Ovary (tissue), 3 donors: Measurements from ENCODE around the gene PDE3B.

Experiments used
- EP300 ChIP-seq: sonication (generic); formaldehyde crosslinking; IDR thresholded peaks from one replicate; pipeline ENCODE4 v1.6.1; 2017; ENCODE audit warnings: antibody characterized with exemption
- POLR2A ChIP-seq: fragments of 450-650 bp; IDR thresholded peaks from one replicate; pipeline ENCODE4 v1.6.1; 2017; ENCODE audit warnings: antibody characterized with exemption, mild to moderate bottlenecking, moderate library complexity
- TF ChIP-seq, protein P1 (sequence below), 3 donors: fragments of 450-650 bp in 2 of 3; fragments of 200-600 bp in 1 of 3; IDR thresholded peaks; one replicate each; pipeline versions ENCODE4 v1.5.1 to v1.8.0; 2016 to 2022; ENCODE audit warnings: antibody characterized with exemption in 3 of 3, mild to moderate bottlenecking in 1 of 3
- donor health status: DM: no; HTN: no; CAD: no.

DNA sequence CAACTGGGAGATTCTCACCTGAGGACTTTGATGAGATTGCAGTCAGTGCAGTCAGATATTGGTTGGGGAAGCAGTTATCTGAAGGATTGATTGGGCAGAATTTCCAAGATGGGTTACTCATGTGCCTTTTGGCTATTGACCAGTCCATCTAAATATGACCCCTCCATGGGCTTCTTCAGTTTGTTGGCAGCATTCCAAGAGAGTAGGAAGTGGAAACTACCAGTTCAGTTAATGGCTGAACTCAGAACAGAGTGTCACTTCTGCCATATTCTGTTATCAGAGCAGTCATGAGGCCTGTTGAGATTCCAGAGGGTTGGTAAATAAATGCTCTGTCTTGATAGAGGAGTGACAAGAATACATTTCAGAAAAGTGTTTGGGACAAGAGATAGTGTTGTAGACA is 177.4 kb downstream of the PDE3B start:
- TF ChIP-seq POLR2A (no peak), EP300 (no peak)
- TF ChIP-seq, protein P1, sequence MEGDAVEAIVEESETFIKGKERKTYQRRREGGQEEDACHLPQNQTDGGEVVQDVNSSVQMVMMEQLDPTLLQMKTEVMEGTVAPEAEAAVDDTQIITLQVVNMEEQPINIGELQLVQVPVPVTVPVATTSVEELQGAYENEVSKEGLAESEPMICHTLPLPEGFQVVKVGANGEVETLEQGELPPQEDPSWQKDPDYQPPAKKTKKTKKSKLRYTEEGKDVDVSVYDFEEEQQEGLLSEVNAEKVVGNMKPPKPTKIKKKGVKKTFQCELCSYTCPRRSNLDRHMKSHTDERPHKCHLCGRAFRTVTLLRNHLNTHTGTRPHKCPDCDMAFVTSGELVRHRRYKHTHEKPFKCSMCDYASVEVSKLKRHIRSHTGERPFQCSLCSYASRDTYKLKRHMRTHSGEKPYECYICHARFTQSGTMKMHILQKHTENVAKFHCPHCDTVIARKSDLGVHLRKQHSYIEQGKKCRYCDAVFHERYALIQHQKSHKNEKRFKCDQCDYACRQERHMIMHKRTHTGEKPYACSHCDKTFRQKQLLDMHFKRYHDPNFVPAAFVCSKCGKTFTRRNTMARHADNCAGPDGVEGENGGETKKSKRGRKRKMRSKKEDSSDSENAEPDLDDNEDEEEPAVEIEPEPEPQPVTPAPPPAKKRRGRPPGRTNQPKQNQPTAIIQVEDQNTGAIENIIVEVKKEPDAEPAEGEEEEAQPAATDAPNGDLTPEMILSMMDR (IDR thresholded peaks at IDR 0.05): no peak
